Mesenteric fat pad (tissue), 1 donor: ENCODE results near the gene PAPOLA. TPM values are rescaled to one million over a fixed set of nuclear protein-coding genes. Genes with fewer than 3 reads are reported as not detected.

Source experiments
- DNase-seq: peaks from one replicate; pipeline ENCODE4 v3.0.0-alpha.2; 2020; ENCODE audit warnings: low spot score
- total RNA-seq: library from RNA; stranded (reverse); fragmentation: NEBNext Ultra II Directional; extraction: Animal tissue kit (Norgen Biotek cat#: 25700); gene quantifications from one replicate; pipeline ENCODE4 v1.2.1, GENCODE V29; 2021
- donor health status: DM: yes; HTN: yes; CAD: no.

Gene PAPOLA
- total RNA-seq, 1 donor from 2014 or later: 137 TPM

DNA sequence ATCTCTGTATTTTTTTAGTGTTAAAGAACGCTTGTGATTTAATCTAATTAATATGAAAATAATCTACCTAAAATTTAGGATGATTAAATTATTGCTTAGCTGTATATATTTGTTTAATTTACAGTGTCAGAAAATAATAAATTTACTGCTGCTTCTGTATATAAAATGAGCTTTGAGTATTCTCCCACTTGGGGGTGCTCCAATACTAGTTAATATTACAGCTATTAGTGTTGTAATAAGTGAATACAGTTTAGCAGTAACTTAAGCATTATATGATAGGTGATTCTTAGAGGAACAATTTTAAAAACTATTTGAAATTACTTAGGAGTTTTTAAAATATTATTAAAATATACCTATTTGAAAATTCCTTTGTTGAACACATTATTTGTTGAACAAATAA, 62.2 kb downstream of the PAPOLA start:
- no peak for DNase-seq

- no peak for DNase-seq
These were observed 63.6 kb downstream of the PAPOLA start for GRCh38 chr14:96565811-96566210.

DNA sequence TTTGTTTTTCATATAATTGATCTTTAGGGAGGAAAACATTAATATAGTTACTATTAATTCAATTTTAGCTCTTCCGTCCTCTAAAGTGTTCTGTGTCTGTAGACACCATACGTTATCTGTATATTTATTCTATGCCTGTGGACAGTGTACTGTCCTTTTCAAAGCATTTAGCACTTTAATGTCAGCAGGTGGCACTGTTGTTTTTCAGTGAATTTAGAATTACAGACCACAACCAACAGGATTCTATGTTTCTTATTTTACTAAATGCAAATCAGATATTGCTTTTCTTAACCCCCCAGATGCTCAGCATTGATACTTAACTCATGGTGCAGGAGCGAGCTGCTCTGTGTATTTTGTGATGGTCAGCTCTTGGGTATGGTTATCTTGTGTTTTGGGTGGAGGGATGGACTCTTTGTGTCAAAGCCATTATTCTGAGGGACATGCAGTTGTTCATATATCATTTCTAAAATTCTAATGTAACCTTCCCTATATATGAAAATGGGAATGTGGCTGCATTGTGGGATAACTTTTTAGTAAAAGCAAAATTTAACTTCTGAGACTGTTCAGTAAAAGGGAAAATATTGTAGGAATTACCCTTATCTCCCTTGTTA, 65.2 kb downstream of the PAPOLA start:
- no peak for DNase-seq

- DNase-seq: no peak
These were observed 66.4 kb downstream of the PAPOLA start for GRCh38 chr14:96568621-96569020.

GRCh38 chr14:96571311-96571710, 69.1 kb downstream of the PAPOLA start:
- no peak for DNase-seq

GRCh38 chr14:96573473-96574100, 71.4 kb downstream of the PAPOLA start:
- no peak for DNase-seq

DNA sequence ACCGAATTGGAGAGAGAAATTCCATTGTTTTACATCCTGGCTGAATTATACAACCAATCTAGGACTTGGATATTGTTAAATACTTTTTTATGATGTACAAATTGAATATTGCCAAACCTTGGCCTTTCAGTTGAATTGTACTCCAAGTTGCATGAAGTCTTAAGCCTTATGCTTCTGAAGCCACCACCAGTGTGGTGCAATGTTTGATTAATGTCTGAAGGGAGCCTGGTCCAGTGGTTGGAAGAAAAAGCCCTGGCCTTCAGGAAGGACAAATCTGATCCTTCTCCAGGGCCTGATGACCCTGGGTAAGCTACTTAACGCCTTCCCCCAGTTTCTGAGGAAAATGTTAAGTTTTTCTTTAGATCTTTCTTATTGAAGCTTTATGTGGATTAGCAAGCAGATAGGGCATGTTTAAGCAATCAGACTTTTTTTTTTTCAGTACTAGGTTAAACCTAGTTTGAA, 72.0 kb downstream of the PAPOLA start:
- DNase-seq: no peak

- DNase-seq: no peak
These were observed 72.8 kb downstream of the PAPOLA start for GRCh38 chr14:96574633-96575632.

GRCh38 chr14:96576359-96576758, 74.2 kb downstream of the PAPOLA start:
- DNase-seq: no peak

GRCh38 chr14:96576937-96577336, 74.8 kb downstream of the PAPOLA start:
- no peak for DNase-seq

DNA sequence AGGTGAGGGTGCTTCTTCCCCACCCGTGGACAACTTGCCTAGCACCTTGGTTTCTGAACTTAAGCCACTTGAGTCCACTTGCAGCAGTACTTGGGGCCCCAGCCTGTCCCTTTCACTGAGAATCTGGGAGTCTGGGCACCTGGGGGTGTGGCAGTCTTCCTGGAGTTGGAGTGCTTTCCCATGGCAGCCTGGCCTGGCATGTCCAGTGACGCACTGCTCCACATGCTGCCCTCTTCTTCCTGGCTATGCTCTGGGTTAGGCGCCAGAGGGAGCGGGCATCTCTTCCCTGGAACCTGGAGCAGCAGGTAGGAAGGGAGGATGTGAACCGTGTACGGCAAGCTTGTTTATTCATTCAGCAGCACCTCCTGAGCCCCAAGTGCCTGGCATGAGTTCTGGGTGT, 76.4 kb downstream of the PAPOLA start:
- no peak for DNase-seq

- no peak for DNase-seq
These were observed 77.2 kb downstream of the PAPOLA start for GRCh38 chr14:96579358-96579757.

GRCh38 chr14:96579855-96580254, 77.7 kb downstream of the PAPOLA start:
- no peak for DNase-seq

DNA sequence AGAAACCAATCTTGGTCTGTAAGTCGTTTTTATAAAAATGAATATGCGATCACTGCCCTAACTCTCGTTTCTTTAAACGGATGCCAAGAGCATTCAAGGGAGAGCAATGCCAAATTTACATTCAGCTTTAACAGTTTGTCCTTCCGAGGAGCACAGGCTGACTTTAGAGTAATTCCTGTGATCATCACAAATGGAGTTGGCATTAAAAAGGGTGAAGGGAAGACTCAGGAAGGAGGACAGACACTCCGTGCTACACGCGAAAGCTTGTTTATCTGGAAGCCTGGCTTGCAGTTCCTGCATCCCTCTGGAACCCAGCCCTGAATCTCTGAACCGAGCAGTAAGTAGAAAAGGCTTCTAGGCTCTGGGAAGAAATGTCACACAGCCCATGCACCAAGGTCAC, 78.4 kb downstream of the PAPOLA start:
- DNase-seq: no peak

DNA sequence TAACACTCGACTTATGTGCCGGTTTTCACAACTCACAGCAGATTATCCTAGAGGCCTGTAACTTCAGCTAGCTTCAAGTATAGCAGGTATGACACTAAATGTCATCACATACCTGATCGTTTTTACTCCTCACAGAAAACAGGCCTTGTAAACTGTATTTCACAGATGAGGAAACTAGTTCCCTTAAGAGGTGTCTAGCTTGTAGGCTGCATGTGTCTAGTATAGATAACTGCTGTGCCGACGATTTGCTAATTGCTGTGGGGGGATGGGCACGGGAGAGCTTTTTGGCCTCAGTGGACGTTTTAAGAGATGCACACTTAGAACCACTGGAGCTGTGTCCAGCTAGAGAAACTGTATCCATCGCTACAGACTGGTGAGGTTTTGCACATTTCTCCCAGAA, 78.8 kb downstream of the PAPOLA start:
- no peak for DNase-seq

GRCh38 chr14:96581902-96582301, 79.7 kb downstream of the PAPOLA start:
- no peak for DNase-seq

DNA sequence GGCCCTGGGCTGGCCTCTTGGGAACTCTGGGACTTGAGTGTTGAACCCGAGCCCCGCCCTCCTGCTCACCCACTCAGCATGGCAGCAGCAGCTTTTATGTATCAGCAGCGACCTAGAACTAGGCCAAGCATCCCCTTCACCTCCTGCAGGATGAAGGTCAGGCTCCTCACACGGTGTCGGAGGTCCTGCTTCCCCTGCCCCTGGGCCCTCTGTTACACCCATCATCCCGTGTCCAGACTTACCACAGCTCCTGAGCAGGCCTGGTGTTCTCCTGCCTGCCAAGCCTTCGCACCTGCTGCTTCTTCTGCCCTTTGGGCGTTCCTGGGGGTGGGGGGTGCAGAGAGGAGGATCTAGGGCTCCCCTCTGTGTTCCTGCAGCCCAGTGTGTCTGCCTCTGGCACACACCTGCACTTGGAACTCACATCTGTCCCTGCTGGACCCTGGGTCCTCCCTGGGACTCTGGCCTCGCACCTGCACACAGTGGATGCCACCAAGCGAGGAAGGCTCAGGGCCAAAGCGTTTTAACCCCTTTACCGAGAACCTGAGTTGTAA, 80.3 kb downstream of the PAPOLA start:
- DNase-seq: no peak

GRCh38 chr14:96582995-96583394, 80.8 kb downstream of the PAPOLA start:
- DNase-seq: no peak

DNA sequence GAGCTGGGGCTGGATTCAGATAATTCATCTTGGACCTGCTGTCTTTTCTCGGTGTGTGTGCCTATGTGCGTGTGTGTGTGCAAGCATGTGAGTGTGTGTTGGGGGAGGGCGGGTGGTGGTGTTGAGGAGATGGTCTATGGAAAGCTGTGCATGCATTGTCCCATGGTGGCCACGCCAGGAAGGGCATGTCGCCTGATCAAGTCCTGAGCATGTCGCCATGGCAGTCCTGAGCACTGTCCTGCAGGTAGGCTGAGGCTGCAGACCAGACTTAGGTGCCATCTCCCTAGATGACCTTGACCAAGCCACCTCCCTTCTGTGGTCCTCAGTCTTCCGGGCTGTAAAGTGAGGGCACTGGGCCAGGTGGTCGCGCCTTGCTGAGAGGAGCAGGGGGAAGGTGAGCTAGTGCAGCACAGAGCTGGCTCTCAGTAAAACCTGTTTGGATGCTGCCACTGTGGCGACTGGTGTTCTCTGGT, 81.4 kb downstream of the PAPOLA start:
- no peak for DNase-seq

DNA sequence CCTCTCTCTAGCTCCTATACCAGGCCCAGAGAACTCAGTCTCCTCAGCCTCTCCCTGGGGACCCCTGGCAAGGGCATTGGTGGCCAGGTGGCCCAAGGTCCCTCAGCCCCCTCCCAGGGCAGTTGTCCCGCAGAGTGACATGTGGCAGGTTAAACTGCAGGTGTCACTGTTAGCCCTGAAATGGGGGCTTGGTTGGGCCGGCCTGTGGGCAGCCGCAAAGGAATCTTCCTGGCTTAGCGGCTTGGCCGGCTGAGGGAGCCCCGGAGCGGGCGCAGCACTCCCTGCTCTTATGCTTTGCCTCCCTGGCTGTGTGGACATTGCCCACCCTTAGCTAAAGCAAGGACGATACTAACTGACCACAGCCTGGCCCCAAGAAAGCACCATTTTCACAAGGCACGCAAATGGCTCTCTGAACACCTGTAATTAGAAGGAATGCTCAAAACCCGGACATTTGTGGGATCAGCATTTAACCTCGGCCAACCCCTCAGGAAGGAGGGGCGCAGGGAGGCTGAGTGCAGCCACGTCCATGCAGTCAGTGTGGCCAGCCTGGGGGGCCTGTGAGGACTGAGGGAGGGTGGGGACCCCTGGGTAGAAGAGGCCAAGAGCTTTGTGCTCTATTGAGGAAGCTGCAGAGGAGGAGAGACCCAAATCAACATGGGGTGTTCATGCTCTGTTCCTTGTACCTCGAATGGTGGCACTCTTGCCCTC, 82.2 kb downstream of the PAPOLA start:
- no peak for DNase-seq
